Heart right ventricle (tissue), 16 donors: Measurements from ENCODE around the gene POLD1. TPM values are rescaled to one million over a fixed set of nuclear protein-coding genes. Genes with fewer than 3 reads are reported as not detected.

Source experiments
- ATAC-seq, 8 donors: fragments of 200-7000 bp; cut with Tn5 transposase; one replicate each; pipeline ENCODE4 v1.9.1; 2020; ENCODE audit warnings: mild to moderate bottlenecking in 8 of 8, moderate library complexity in 8 of 8, moderate number of reproducible peaks in 1 of 8
- DNase-seq, 2 donors: peaks; one replicate each; pipeline ENCODE4 v3.0.0-alpha.2; 2020
- H3K27ac ChIP-seq, 10 donors: fragments of 200-600 bp; sonication (generic) in 2 of 10; one replicate each; pipeline versions ENCODE4 v1.5.0 to v1.8.0; 2020 to 2022; ENCODE audit warnings: mild to moderate bottlenecking in 3 of 10
- H3K27me3 ChIP-seq, 7 donors: fragments of 200-600 bp; one replicate each; pipeline ENCODE4 v1.8.0; 2021 to 2022; ENCODE audit warnings: mild to moderate bottlenecking in 2 of 7
- H3K36me3 ChIP-seq, 9 donors: fragments of 200-600 bp; sonication (generic) in 1 of 9; one replicate each; pipeline versions ENCODE4 v1.5.0 to v1.8.0; 2020 to 2022; ENCODE audit warnings: mild to moderate bottlenecking in 2 of 9
- H3K4me1 ChIP-seq, 9 donors: fragments of 200-600 bp; sonication (generic) in 1 of 9; one replicate each; pipeline versions ENCODE4 v1.5.0 to v1.8.0; 2020 to 2022; ENCODE audit warnings: mild to moderate bottlenecking in 4 of 9
- H3K4me3 ChIP-seq, 10 donors: fragments of 200-600 bp; sonication (generic) in 2 of 10; one replicate each; pipeline versions ENCODE4 v1.5.0 to v1.8.0; 2020 to 2022; ENCODE audit warnings: mild to moderate bottlenecking in 7 of 10, moderate library complexity in 2 of 10
- H3K9me3 ChIP-seq, 11 donors: fragments of 200-600 bp in 10 of 11; sonication (generic) in 2 of 11; one replicate each; pipeline versions ENCODE4 v1.5.0 to v1.8.0; 2013 to 2022; ENCODE audit warnings: mild to moderate bottlenecking in 2 of 11, control low read depth in 1 of 11, moderate library complexity in 1 of 11
- WGBS, 2 donors: extraction: QIAGEN DNeasy Blood & Tissue Kit; methylation state at CpG; one replicate each; pipeline ENCODE4 v1.1.7; 2013; ENCODE audit warnings: inconsistent platforms in 1 of 2; 5-methylcytosine and 5-hydroxymethylcytosine counted together
- intact Hi-C, 10 donors: fragments of 100-400 bp; cut with DNase I; formaldehyde crosslinking; loops; one replicate each; pipeline versions ENCODE4 v1.11.1 to v1.14.2; 2022
- polyA plus RNA-seq, 2 donors: library from polyadenylated mRNA; stranded (reverse); fragments of 200-250 nt; gene quantifications; one replicate each; pipeline ENCODE4 v1.2.3, GENCODE V29; 2013
- total RNA-seq, 10 donors: library from RNA; stranded (reverse); fragmentation: NEBNext Ultra II Directional in 3 of 10; extraction: Animal tissue kit (Norgen Biotek cat#: 25700) in 3 of 10; gene quantifications; one replicate each; pipeline versions ENCODE4 v1.2.1 to v1.2.4, GENCODE V29; 2021 to 2023
- TF ChIP-seq, protein P1 (sequence below), 9 donors: fragments of 200-600 bp; sonication (generic) in 2 of 9; IDR thresholded peaks; one replicate each; pipeline versions ENCODE4 v1.5.0 to v1.8.0; 2021 to 2022; ENCODE audit warnings: antibody characterized with exemption in 9 of 9, mild to moderate bottlenecking in 5 of 9, moderate library complexity in 1 of 9
- donor health status: Arrhythmogenic right ventricular cardiomyopathy.
- donor health status: ischemic (EF 13 %, LVEDD 7.1; RV severe dilation, severe dysfunction).
- donor health status: healthy with polysubstance abuse.
- donor health status: DM: no; HTN: yes; CAD: no.
- donor health status: DM: no; HTN: no; CAD: no.
- donor health status: ischemic (EF 25% LVEDD 6.9; RV normal size, moderate dysfunction).
- donor health status: ischemic (EF 25% LVEDD 5.7; RV mildly dilated, moderate dysfunction).
- donor health status: healthy.
- donor health status: DM: yes; HTN: yes; CAD: no.
- donor health status: Ischemic cardiomyopathy.
- donor health status: ischemic (EF 35%, LVEDD 5.7; RV mildly dilated, moderate dysfunction).
- donor health status: nonischemic (EF 11% LVEDD 7.7; RV severe dilation, severe dysfunction).
- donor health status: DM: yes; HTN: yes; CAD: no.
- donor health status: PGD.
- donor health status: ischemic (EF 29% LVEDD 5.4; RV normal size, mild dysfunction).
- donor health status: nonischemic (EF 23%, LVEDD 6.1; RV moderate dilation, normal function).

The POLD1 gene
- total and polyA plus RNA-seq, 12 donors: 4.2 to 28.3 (median 11.3) TPM

GRCh38 chr19:50358483-50359327 lies 25.4 kb upstream of the POLD1 start:
- peak overlapping the region in 9 of 10 donors; percentile 43 to 88 (median 84) for H3K27ac ChIP-seq

GRCh38 chr19:50359328-50359818 lies 24.8 kb upstream of the POLD1 start:
- ATAC-seq: peak in 1 of 8 donors; percentile 8
- Histone ChIP-seq H3K36me3 (no peaks in the 10 kb centered on the region), H3K9me3 (no peaks in the 10 kb centered on the region), H3K4me3 (no peak overlapping the region), H3K27ac (no peak overlapping the region), H3K4me1 (peaks cover 0 to 16% (median 8%) of the 10 kb centered on the region in 9 donors), H3K27me3 (no peaks in the 10 kb centered on the region)
- WGBS, 2 donors: 93 to 96% methylated on average over 11 of the region's 11 CpGs
- no peak for DNase-seq
- intact Hi-C loops: loop anchor here in 6 of 10 donors (5.0 kb wide), 4 partner anchors 58 to 563 kb away; partner anchors contain the start of gene SPIB (in 2 of the 6)
- TF ChIP-seq, protein P1, sequence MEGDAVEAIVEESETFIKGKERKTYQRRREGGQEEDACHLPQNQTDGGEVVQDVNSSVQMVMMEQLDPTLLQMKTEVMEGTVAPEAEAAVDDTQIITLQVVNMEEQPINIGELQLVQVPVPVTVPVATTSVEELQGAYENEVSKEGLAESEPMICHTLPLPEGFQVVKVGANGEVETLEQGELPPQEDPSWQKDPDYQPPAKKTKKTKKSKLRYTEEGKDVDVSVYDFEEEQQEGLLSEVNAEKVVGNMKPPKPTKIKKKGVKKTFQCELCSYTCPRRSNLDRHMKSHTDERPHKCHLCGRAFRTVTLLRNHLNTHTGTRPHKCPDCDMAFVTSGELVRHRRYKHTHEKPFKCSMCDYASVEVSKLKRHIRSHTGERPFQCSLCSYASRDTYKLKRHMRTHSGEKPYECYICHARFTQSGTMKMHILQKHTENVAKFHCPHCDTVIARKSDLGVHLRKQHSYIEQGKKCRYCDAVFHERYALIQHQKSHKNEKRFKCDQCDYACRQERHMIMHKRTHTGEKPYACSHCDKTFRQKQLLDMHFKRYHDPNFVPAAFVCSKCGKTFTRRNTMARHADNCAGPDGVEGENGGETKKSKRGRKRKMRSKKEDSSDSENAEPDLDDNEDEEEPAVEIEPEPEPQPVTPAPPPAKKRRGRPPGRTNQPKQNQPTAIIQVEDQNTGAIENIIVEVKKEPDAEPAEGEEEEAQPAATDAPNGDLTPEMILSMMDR (IDR thresholded peaks at IDR 0.05): no peak

More at GRCh38 chr19:50358483-50359327, 25.4 kb upstream of the POLD1 start:
- H3K4me1 ChIP-seq: peaks cover 0 to 16% (median 8%) of the 10 kb centered on the region in 9 donors
- H3K9me3 ChIP-seq: no peaks in the 10 kb centered on the region
- no peaks in the 10 kb centered on the region for H3K36me3 ChIP-seq
- ATAC-seq (peak; percentile 69 to 81 (median 74)), DNase-seq (peak; percentile 55 to 86)
- 28 to 37% methylated on average over 54 of the region's 54 CpGs for WGBS, 2 donors
- TF ChIP-seq, protein P1 (IDR thresholded peaks at IDR 0.05): no peak
- H3K27me3 ChIP-seq: no peaks in the 10 kb centered on the region
- intact Hi-C loops: loop anchor here in 6 of 10 donors (5.0 kb wide), 4 partner anchors 59 to 564 kb away; partner anchors contain the start of gene SPIB (in 2 of the 6)
- H3K4me3 ChIP-seq: peak overlapping the region in 9 of 10 donors; percentile 35 to 67 (median 59)

- no peak for ATAC-seq
- intact Hi-C loops: loop anchor here in 2 of 10 donors (5.0 to 10.0 kb wide), 2 partner anchors 421 to 423 kb away; no protein-coding TSS in a partner anchor
- TF ChIP-seq, protein P1 (IDR thresholded peaks at IDR 0.05): no peak
- Histone ChIP-seq H3K27me3 (no peaks in the 10 kb centered on the region), H3K27ac (no peak overlapping the region), H3K36me3 (no peaks in the 10 kb centered on the region), H3K4me3 (no peak overlapping the region), H3K9me3 (no peaks in the 10 kb centered on the region), H3K4me1 (peaks cover 0 to 16% (median 8%) of the 10 kb centered on the region in 9 donors)
- 89 to 91% methylated on average over 6 to 7 of the region's 7 CpGs for WGBS, 2 donors
- no peak for DNase-seq
These were observed 22.7 kb upstream of the POLD1 start for GRCh38 chr19:50361290-50362029.

GRCh38 chr19:50362030-50362412 lies 22.1 kb upstream of the POLD1 start:
- TF ChIP-seq, protein P1 (IDR thresholded peaks at IDR 0.05): no peak
- intact Hi-C loops: loop anchor here in 2 of 10 donors (5.0 to 10.0 kb wide), 2 partner anchors 420 to 423 kb away; no protein-coding TSS in a partner anchor
- no peak overlapping the region for H3K27ac ChIP-seq
- H3K4me1 ChIP-seq: peaks cover 0 to 16% (median 8%) of the 10 kb centered on the region in 9 donors
- no peaks in the 10 kb centered on the region for H3K36me3 ChIP-seq
- ATAC-seq (no peak), DNase-seq (no peak)
- WGBS, 2 donors: 80 to 88% methylated on average over 7 of the region's 7 CpGs
- no peaks in the 10 kb centered on the region for H3K27me3 ChIP-seq
- no peak overlapping the region for H3K4me3 ChIP-seq
- no peaks in the 10 kb centered on the region for H3K9me3 ChIP-seq
